BLaER1 (cell line): ENCODE data around the gene PDE4C.
"Not testable (repeated sequence)": the region's sequence is repeated elsewhere in the genome, so short reads cannot be mapped to it uniquely, and the experiment has no call there.

Source experiments
- H3K27ac ChIP-seq: shearing (Covaris generic); formaldehyde crosslinking; 2 replicates; pipeline ENCODE4 v1.8.1; 2022
- H3K27me3 ChIP-seq: shearing (Covaris generic); formaldehyde crosslinking; 2 replicates; pipeline ENCODE4 v1.8.1; 2022
- H3K36me3 ChIP-seq: shearing (Covaris generic); formaldehyde crosslinking; 2 replicates; pipeline ENCODE4 v1.8.1; 2022
- H3K4me1 ChIP-seq: shearing (Covaris generic); formaldehyde crosslinking; 2 replicates; pipeline ENCODE4 v1.8.1; 2022
- H3K4me2 ChIP-seq: shearing (Covaris generic); formaldehyde crosslinking; 2 replicates; pipeline ENCODE4 v1.8.1; 2022
- H3K4me3 ChIP-seq: shearing (Covaris generic); formaldehyde crosslinking; 2 replicates; pipeline ENCODE4 v1.8.1; 2022
- H3K9ac ChIP-seq: shearing (Covaris generic); formaldehyde crosslinking; 2 replicates; pipeline ENCODE4 v1.8.1; 2022
- H3K9me3 ChIP-seq: shearing (Covaris generic); formaldehyde crosslinking; 2 replicates; pipeline ENCODE4 v1.8.1; 2022
- H4K20me1 ChIP-seq: shearing (Covaris generic); formaldehyde crosslinking; 2 replicates; pipeline ENCODE4 v1.8.1; 2022
- Cebpa-rat ChIP-seq: shearing (Covaris generic); IDR thresholded peaks from 2 replicates; pipeline ENCODE4 v1.8.1; 2022

The PDE4C gene

GRCh38 chr19:18216789-18217188 lies 9.4 kb downstream of the PDE4C start:
- peaks cover 18% of the 10 kb centered on the region; the same call in 1 of the 2 replicates for H3K36me3 ChIP-seq
- no peak overlapping the region for H3K9ac ChIP-seq
- H3K27ac ChIP-seq, result no peak overlapping the region
- H3K4me2 ChIP-seq, result no peak overlapping the region
- no peaks in the 10 kb centered on the region for H4K20me1 ChIP-seq
- peaks cover 6% of the 10 kb centered on the region; the same call in 1 of the 2 replicates for H3K4me1 ChIP-seq
- TF ChIP-seq Cebpa-rat, result no peak
- H3K9me3 ChIP-seq, result no peaks in the 10 kb centered on the region
- H3K4me3 ChIP-seq, result no peak overlapping the region
- no peaks in the 10 kb centered on the region for H3K27me3 ChIP-seq

- Histone ChIP-seq H3K9ac (no peak overlapping the region), H3K27me3 (no peaks in the 10 kb centered on the region), H3K4me2 (no peak overlapping the region), H3K4me1 (peaks cover 6% of the 10 kb centered on the region; the same call in 1 of the 2 replicates), H3K36me3 (peaks cover 21% of the 10 kb centered on the region; the same call in 1 of the 2 replicates), H3K4me3 (no peak overlapping the region), H3K27ac (no peak overlapping the region), H4K20me1 (no peaks in the 10 kb centered on the region), H3K9me3 (no peaks in the 10 kb centered on the region)
- no peak for TF ChIP-seq Cebpa-rat
Measured at GRCh38 chr19:18214779-18215433, 11.3 kb downstream of the PDE4C start.

GRCh38 chr19:18211683-18212082 lies 14.6 kb downstream of the PDE4C start:
- H3K4me3 ChIP-seq, result no peak overlapping the region
- H3K9me3 ChIP-seq, result no peaks in the 10 kb centered on the region
- H3K27ac ChIP-seq, result no peak overlapping the region
- H3K4me1 ChIP-seq, result peaks cover 20% of the 10 kb centered on the region
- no peaks in the 10 kb centered on the region for H3K27me3 ChIP-seq
- H3K36me3 ChIP-seq, result peaks cover 7% of the 10 kb centered on the region; the same call in 1 of the 2 replicates
- H4K20me1 ChIP-seq, result no peaks in the 10 kb centered on the region
- no peak for TF ChIP-seq Cebpa-rat
- H3K9ac ChIP-seq, result no peak overlapping the region
- no peak overlapping the region for H3K4me2 ChIP-seq

GRCh38 chr19:18209912-18210311 lies 16.3 kb downstream of the PDE4C start:
- not testable (repeated sequence) for H3K9ac ChIP-seq, H3K27me3 ChIP-seq, H3K27ac ChIP-seq, H3K36me3 ChIP-seq, H3K4me2 ChIP-seq, H3K9me3 ChIP-seq, H4K20me1 ChIP-seq, H3K4me3 ChIP-seq
- peaks cover 33% of the 10 kb centered on the region for H3K4me1 ChIP-seq

GRCh38 chr19:18208098-18208951 lies 17.9 kb downstream of the PDE4C start:
- no peak overlapping the region for H3K4me2 ChIP-seq
- no peak overlapping the region for H3K27ac ChIP-seq
- TF ChIP-seq Cebpa-rat, result no peak
- H3K9ac ChIP-seq, result no peak overlapping the region
- H3K9me3 ChIP-seq, result no peaks in the 10 kb centered on the region
- peaks cover 7% of the 10 kb centered on the region; the same call in 1 of the 2 replicates for H3K36me3 ChIP-seq
- H3K27me3 ChIP-seq, result no peaks in the 10 kb centered on the region
- H3K4me1 ChIP-seq, result peaks cover 29% of the 10 kb centered on the region
- H3K4me3 ChIP-seq, result no peak overlapping the region
- no peaks in the 10 kb centered on the region for H4K20me1 ChIP-seq

- Histone ChIP-seq H3K27ac (peak overlapping the region; percentile 96), H3K9ac (peak overlapping the region; percentile 87), H3K4me1 (peaks cover 50% of the 10 kb centered on the region), H3K27me3 (no peaks in the 10 kb centered on the region), H3K4me2 (peak overlapping the region; percentile 97), H4K20me1 (peaks cover 19% of the 10 kb centered on the region), H3K9me3 (no peaks in the 10 kb centered on the region), H3K4me3 (peak overlapping the region; percentile 78), H3K36me3 (peaks cover 11% of the 10 kb centered on the region)
- TF ChIP-seq Cebpa-rat, result no peak
Measured at GRCh38 chr19:18206018-18206417, 20.2 kb downstream of the PDE4C start.

- peaks cover 18% of the 10 kb centered on the region for H3K36me3 ChIP-seq
- H3K4me1 ChIP-seq, result peaks cover 55% of the 10 kb centered on the region
- peak overlapping the region; percentile 97 for H3K4me2 ChIP-seq
- peaks cover 19% of the 10 kb centered on the region for H4K20me1 ChIP-seq
- peak overlapping the region; percentile 87 for H3K9ac ChIP-seq
- TF ChIP-seq Cebpa-rat, result no peak
- no peaks in the 10 kb centered on the region for H3K9me3 ChIP-seq
- H3K27me3 ChIP-seq, result no peaks in the 10 kb centered on the region
- peak overlapping the region; percentile 78 for H3K4me3 ChIP-seq
- H3K27ac ChIP-seq, result peak overlapping the region; percentile 96
Measured at GRCh38 chr19:18205200-18205892, 20.9 kb downstream of the PDE4C start.

- Histone ChIP-seq H3K36me3 (peaks cover 25% of the 10 kb centered on the region), H4K20me1 (peaks cover 19% of the 10 kb centered on the region), H3K4me1 (peaks cover 57% of the 10 kb centered on the region), H3K27me3 (no peaks in the 10 kb centered on the region), H3K27ac (peak overlapping the region; percentile 96), H3K9ac (peak overlapping the region; percentile 87), H3K9me3 (no peaks in the 10 kb centered on the region), H3K4me3 (peak overlapping the region; percentile 78), H3K4me2 (peak overlapping the region; percentile 97)
- TF ChIP-seq Cebpa-rat, result no peak
Measured at GRCh38 chr19:18204394-18205199, 21.6 kb downstream of the PDE4C start.

GRCh38 chr19:18203863-18204393 lies 22.3 kb downstream of the PDE4C start, which contains the start of gene RAB3A:
Gene RAB3A, minus strand, starts transcription at chr19:18204042. Its CDS starts 1,302 bp downstream, at chr19:18202740.
- no peaks in the 10 kb centered on the region for H3K27me3 ChIP-seq
- peaks cover 19% of the 10 kb centered on the region for H4K20me1 ChIP-seq
- peak within 1 kb of the TSS; percentile 96 for H3K27ac ChIP-seq
- H3K4me3 ChIP-seq, result peak within 1 kb of the TSS; percentile 79
- H3K4me2 ChIP-seq, result peak within 1 kb of the TSS; percentile 97
- H3K36me3 ChIP-seq, result peaks cover 32% of the 10 kb centered on the region
- H3K9me3 ChIP-seq, result no peaks in the 10 kb centered on the region
- no peak for TF ChIP-seq Cebpa-rat
- peak within 1 kb of the TSS; percentile 87 for H3K9ac ChIP-seq
- H3K4me1 ChIP-seq, result peaks cover 56% of the 10 kb centered on the region
